Loucy (cell line): ENCODE results near the gene ALG14.

Experiments
- EZH2phosphoT487 ChIP-seq: fragments of 200-600 bp; IDR thresholded peaks from 2 replicates; pipeline ENCODE4 v1.6.1; 2018; ENCODE audit warnings: antibody characterized with exemption, mild to moderate bottlenecking, moderate library complexity, borderline replicate concordance
- TF ChIP-seq, protein P1 (sequence below): fragments of 200-600 bp; sonication (generic); conservative IDR thresholded peaks from 2 replicates; pipeline ENCODE4 v1.5.1; 2014; ENCODE audit warnings: mild to moderate bottlenecking, antibody characterized with exemption, low read length

DNA sequence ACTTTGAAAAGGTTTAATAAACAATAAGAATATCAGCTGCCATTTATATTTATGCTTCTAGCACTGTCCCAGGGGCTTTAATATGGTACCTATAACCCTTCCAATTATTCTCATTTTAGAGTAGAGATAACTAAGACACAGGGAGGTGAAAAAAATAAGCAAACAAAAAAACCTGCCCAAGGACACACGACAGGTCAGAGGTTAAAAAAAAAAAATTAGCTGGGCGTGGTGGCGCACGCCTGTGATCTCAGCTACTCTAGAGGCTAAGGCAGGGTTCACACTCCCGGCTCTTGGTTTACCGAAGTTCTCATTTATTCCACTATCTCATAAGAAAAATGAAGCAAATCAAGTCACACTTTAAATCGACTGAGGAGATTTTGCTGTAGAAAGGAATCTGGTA is 111.2 kb downstream of the ALG14 start:
- TF ChIP-seq, protein P1, sequence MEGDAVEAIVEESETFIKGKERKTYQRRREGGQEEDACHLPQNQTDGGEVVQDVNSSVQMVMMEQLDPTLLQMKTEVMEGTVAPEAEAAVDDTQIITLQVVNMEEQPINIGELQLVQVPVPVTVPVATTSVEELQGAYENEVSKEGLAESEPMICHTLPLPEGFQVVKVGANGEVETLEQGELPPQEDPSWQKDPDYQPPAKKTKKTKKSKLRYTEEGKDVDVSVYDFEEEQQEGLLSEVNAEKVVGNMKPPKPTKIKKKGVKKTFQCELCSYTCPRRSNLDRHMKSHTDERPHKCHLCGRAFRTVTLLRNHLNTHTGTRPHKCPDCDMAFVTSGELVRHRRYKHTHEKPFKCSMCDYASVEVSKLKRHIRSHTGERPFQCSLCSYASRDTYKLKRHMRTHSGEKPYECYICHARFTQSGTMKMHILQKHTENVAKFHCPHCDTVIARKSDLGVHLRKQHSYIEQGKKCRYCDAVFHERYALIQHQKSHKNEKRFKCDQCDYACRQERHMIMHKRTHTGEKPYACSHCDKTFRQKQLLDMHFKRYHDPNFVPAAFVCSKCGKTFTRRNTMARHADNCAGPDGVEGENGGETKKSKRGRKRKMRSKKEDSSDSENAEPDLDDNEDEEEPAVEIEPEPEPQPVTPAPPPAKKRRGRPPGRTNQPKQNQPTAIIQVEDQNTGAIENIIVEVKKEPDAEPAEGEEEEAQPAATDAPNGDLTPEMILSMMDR, result no peak
- no peak for TF ChIP-seq EZH2phosphoT487
